SH-SY5Y (cell line): ENCODE measurements around the gene LRP2.

ENCODE experiments used
- GATA2 ChIP-seq: IDR thresholded peaks from 2 replicates; pipeline ENCODE4 v1.6.1; 2011; ENCODE audit warnings: mild to moderate bottlenecking, low read depth, low read length
- GATA3 ChIP-seq: IDR thresholded peaks from 2 replicates; pipeline ENCODE4 v1.6.1; 2011; ENCODE audit warnings: low read depth, mild to moderate bottlenecking, low read length, moderate library complexity

DNA sequence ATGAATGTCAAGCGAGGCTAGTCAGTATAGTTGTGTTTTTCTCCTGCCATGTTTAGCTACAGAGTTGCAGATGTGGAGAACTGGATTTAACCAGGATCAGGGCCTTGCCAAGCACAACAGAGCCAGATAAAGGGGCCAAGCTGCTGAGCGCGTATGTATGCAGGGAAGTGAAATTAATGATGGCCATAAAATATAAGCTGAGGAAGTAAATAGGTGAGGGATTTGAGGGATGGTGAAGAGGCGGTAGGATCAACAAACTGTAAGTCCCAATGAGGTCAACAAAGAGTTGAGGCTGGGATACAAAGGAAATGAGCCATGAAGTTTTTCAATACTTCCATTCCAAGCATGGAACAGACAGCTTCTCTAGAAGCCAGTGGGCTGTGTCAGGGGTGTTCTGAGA lies 10.6 kb downstream of the LRP2 start:
- TF ChIP-seq GATA2, result no peak
- TF ChIP-seq GATA3, result no peak
